GM13977 (cell line): ENCODE data around the gene TRIM46.
A peak's percentile ranks its signal among the peaks of the same experiment; 100 is the strongest.

Experiments
- DNase-seq: peaks from one replicate; pipeline ENCODE4 v3.0.0; 2012; ENCODE audit warnings: low spot score
- CTCF ChIP-seq: IDR thresholded peaks from 2 replicates; pipeline ENCODE4 v1.5.1; 2012; ENCODE audit warnings: mild to moderate bottlenecking, control low read depth; ENCODE audit not compliant: insufficient read depth; ENCODE audit errors: extremely low read depth, missing control alignments
- in situ Hi-C: fragments of 300-500 bp; cut with MboI; formaldehyde crosslinking; loops from one replicate; pipeline ENCODE4 v1.12.0; 2022; ENCODE audit warnings: low sequenced_read_pairs, low pct_unique_long_range_greater_than_20kb, mixed read lengths, inconsistent platforms; ENCODE audit not compliant: unreplicated experiment

TRIM46 gene

GRCh38 chr1:155133799-155134281, 39.8 kb upstream of the TRIM46 start:
- in situ Hi-C loops: no loop called here
- TF ChIP-seq CTCF: no peak
- no peak for DNase-seq

GRCh38 chr1:155134322-155134721, 39.3 kb upstream of the TRIM46 start:
- DNase-seq: no peak
- TF ChIP-seq CTCF: no peak
- in situ Hi-C loops: no loop called here

- no peak for TF ChIP-seq CTCF
- in situ Hi-C loops: no loop called here
- DNase-seq: peak; percentile 54
Measured at GRCh38 chr1:155134880-155135414, 38.7 kb upstream of the TRIM46 start.

- peak; percentile 96 for DNase-seq
- in situ Hi-C loops: no loop called here
- TF ChIP-seq CTCF: no peak
Measured at GRCh38 chr1:155135415-155136028, 38.1 kb upstream of the TRIM46 start, which contains the start of gene SLC50A1. Gene SLC50A1, plus strand, starts transcription at chr1:155135852. Its CDS starts 60 bp downstream, at chr1:155135912.

- no peak for DNase-seq
- TF ChIP-seq CTCF: no peak
- in situ Hi-C loops: no loop called here
Measured at GRCh38 chr1:155136748-155137147, 36.9 kb upstream of the TRIM46 start.

GRCh38 chr1:155137154-155137949, 36.3 kb upstream of the TRIM46 start:
- DNase-seq: no peak
- in situ Hi-C loops: no loop called here

More at GRCh38 chr1:155137154-155137949, 36.3 kb upstream of the TRIM46 start:
- TF ChIP-seq CTCF: no peak
